GM18507 (cell line): ENCODE results near the gene FAM168A.
"Not testable (repeated sequence)": the region's sequence is repeated elsewhere in the genome, so short reads cannot be mapped to it uniquely, and the experiment has no call there.

Experiments
- DNase-seq: peaks from one replicate; pipeline ENCODE4 v3.0.0; 2011; ENCODE audit warnings: low read depth; ENCODE audit not compliant: insufficient read length; ENCODE audit errors: extremely low spot score
- FAIRE-seq: peaks from 2 replicates; lab custom pipeline; 2011; peaks lifted over from hg19 to GRCh38; lab: Jason Lieb, UNC

FAM168A gene

DNA sequence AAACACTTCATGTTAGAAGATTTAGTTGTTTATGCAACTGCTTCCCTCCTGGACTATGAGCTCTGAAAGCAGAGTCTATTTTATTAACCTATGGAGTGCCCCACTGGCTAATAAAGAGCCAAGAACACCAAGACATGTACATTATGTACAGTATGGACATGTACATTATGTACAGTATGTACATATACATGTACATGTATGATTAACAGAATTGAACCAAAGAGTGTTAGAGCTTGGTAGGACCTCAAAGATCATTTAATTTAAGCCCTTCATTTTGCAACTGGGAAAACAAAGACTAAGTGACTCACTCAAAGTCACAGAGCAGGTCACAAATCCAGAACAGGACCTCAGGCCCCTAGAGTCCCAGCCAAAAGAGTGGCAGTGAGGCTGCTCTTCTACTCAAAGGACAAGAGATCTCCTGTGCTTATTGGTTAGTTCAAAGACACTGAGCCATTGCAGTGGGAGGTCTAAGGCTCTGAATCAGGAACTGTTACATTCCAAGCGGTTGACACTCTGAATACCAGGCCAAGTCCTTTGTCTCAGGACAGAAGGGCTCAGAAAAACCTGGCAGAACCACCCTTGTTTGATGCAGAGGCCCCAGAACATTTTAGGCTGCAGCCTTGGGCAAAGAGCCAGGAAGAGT lies 103.8 kb downstream of the FAM168A start:
- no peak for DNase-seq
- no peak for FAIRE-seq

GRCh38 chr11:73481626-73482025 lies 116.3 kb downstream of the FAM168A start:
- DNase-seq (no peak), FAIRE-seq (no peak)

DNA sequence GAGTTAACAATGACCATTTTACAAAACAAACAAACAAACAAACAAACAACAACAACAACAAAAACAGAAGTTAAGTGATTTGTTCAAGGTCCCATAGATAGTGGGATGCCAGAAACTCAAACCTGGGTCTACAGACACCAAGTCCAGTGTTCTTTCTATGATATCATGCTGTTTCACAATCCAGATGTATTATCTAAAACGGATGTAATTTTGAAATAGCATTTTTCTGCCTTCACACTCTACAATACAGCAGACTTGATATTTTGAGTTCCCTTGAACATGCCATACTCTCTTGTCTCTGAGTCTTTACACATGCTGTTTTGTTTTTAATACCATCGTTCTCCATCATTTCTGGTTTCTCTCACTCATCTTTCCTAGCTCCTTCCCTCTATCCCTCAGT lies 117.2 kb downstream of the FAM168A start:
- FAIRE-seq (no peak), DNase-seq (no peak)

GRCh38 chr11:73478737-73479347 lies 119.1 kb downstream of the FAM168A start:
- DNase-seq, result no peak
- no peak for FAIRE-seq

GRCh38 chr11:73477518-73477917 lies 120.4 kb downstream of the FAM168A start:
- DNase-seq (no peak), FAIRE-seq (no peak)

GRCh38 chr11:73475549-73476095 lies 122.3 kb downstream of the FAM168A start:
- FAIRE-seq, result no peak
- no peak for DNase-seq

GRCh38 chr11:73473252-73473651 lies 124.7 kb downstream of the FAM168A start:
- DNase-seq, result no peak
- FAIRE-seq, result no peak

DNA sequence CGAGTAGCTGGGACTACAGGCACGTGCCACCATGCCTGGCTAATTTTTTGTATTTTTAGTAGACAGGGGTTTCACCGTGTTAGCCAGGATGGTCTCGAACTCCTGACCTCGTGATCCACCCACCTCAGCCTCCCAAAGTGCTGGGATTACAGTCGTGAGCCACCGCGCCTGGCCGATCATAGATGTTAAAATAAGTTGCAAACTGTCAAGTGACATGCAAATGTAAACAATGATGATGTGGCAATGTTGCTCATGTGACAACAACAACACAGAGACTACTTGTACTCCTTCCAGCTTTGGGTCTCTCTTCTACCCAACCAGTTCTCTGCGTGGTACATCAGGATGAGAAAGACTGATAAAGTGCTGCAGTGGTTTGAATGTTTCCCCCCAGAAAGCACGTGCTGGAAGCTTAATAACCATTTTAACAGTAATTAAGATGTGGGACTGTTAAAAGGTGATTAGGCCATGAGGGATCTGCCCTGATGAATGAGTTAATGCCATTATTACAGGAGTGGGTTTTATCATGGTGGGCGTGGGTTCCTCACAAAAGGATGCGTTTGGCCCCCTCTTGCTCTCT lies 127.8 kb downstream of the FAM168A start:
- not testable (repeated sequence) for FAIRE-seq, DNase-seq

GRCh38 chr11:73469401-73469800 lies 128.5 kb downstream of the FAM168A start:
- no peak for DNase-seq
- no peak for FAIRE-seq

GRCh38 chr11:73468590-73469161 lies 129.2 kb downstream of the FAM168A start:
- no peak for FAIRE-seq

GRCh38 chr11:73467505-73467904 lies 130.4 kb downstream of the FAM168A start:
- DNase-seq, result no peak
- FAIRE-seq, result no peak

More at GRCh38 chr11:73468590-73469161, 129.2 kb downstream of the FAM168A start:
- DNase-seq, result no peak

GRCh38 chr11:73466643-73467042 lies 131.3 kb downstream of the FAM168A start:
- no peak for FAIRE-seq
- DNase-seq, result no peak

GRCh38 chr11:73465871-73466270 lies 132.0 kb downstream of the FAM168A start:
- DNase-seq (no peak), FAIRE-seq (no peak)

- DNase-seq (no peak), FAIRE-seq (no peak)
Observed at GRCh38 chr11:73465023-73465675, 132.8 kb downstream of the FAM168A start.

GRCh38 chr11:73464347-73464746 lies 133.6 kb downstream of the FAM168A start:
- no peak for FAIRE-seq
- no peak for DNase-seq

GRCh38 chr11:73463359-73463758 lies 134.6 kb downstream of the FAM168A start:
- no peak for DNase-seq
- no peak for FAIRE-seq

DNA sequence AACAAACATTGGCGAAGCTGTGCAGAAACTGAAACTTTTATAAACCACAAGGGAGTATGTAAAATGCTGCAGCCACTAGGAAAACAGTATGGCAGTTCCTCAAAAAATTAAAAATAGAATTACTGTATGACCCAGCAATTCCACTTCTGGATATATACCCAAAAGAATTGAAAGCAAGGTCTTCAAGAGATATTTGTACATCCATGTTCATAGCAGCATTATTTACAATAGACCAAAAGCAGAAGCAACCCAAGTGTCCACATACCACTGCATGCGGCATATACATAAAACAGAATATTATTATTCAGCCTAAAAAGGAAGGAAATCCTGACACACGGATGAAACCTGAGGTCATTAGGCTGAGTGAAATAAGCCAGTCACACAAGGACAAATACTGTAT lies 135.9 kb downstream of the FAM168A start:
- no peak for DNase-seq
- no peak for FAIRE-seq

DNA sequence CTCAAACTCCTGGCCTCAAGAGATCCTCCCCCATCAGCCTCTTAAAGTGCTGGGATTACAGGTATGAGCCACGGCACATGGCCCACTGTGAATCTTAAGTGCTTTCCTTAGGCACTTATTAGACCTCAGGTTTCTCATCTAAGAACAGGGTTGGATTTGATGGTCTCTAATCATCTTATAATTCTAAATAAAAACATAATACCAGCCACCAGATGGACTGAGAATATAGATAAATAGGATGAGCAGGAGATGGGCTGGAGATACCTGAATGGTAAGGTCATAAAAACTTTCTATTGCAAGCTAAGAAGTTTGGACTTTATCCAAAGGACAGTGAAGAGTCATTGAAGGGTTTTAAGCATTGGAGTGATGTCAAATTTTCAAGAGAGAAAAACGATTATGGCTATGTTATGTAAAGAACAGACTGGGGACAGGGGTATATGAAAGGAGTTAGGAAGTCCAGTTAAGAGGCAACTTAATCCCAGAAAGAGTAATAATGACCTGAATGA lies 136.5 kb downstream of the FAM168A start:
- FAIRE-seq (no peak), DNase-seq (no peak)

GRCh38 chr11:73458201-73458600 lies 139.7 kb downstream of the FAM168A start:
- no peak for DNase-seq
- FAIRE-seq, result no peak

DNA sequence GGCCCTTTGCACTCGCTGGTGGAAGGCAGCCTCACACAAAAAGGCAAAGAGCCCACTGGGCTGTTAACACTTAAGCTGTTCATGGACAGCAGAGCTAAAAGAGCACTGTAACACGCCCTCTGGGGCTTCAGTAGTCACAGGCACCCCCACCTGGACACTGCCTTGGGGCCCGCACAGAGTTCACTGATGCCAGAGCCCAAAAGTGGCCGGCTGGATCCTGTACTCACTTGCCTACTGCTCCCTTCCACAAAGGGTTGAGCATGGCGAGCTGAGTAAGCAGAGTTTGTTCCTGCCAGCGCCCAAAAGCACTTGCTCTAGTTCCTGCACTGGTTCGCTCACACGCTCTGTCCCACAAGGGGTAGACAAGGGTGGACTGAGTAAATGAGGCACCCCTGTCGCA lies 142.9 kb downstream of the FAM168A start:
- no peak for DNase-seq

More for the DNA sequence above, 142.9 kb downstream of the FAM168A start:
- FAIRE-seq, result no peak
